OCI-M2 (cell line): ENCODE measurements around the gene ISOC2.
"Not testable (repeated sequence)": the region's sequence is repeated elsewhere in the genome, so short reads cannot be mapped to it uniquely, and the experiment has no call there.

Experiments
- DNase-seq: peaks from one replicate; lab custom pipeline; 2025; ENCODE audit not compliant: unreplicated experiment; lab: John Stamatoyannopoulos, UW

Gene ISOC2

GRCh38 chr19:55461259-55461973 lies at the start of gene ISOC2:
Gene ISOC2, minus strand, starts transcription at chr19:55461642. Its CDS starts 5,156 bp downstream, at chr19:55456486.
- DNase-seq: peak; percentile 97

GRCh38 chr19:55508120-55508519 lies 46.7 kb upstream of the ISOC2 start:
- no peak for DNase-seq

- DNase-seq: no peak
Observed at GRCh38 chr19:55504981-55505380, 43.5 kb upstream of the ISOC2 start.

GRCh38 chr19:55504252-55504603 lies 42.8 kb upstream of the ISOC2 start:
- DNase-seq: no peak

- DNase-seq: peak; percentile 29
Observed at GRCh38 chr19:55503502-55504251, 42.2 kb upstream of the ISOC2 start.

GRCh38 chr19:55503157-55503501 lies 41.7 kb upstream of the ISOC2 start:
- no peak for DNase-seq

GRCh38 chr19:55502197-55502952 lies 40.9 kb upstream of the ISOC2 start:
- DNase-seq: no peak

- DNase-seq: no peak
Observed at GRCh38 chr19:55500368-55500952, 39.0 kb upstream of the ISOC2 start.

GRCh38 chr19:55498246-55498840 lies 36.9 kb upstream of the ISOC2 start:
- DNase-seq: no peak

- DNase-seq: no peak
Observed at GRCh38 chr19:55497763-55498162, 36.3 kb upstream of the ISOC2 start.

- DNase-seq: not testable (repeated sequence)
Observed at GRCh38 chr19:55496820-55497219, 35.4 kb upstream of the ISOC2 start.

- DNase-seq: no peak
Observed at GRCh38 chr19:55495646-55496349, 34.4 kb upstream of the ISOC2 start.

GRCh38 chr19:55494172-55494761 lies 32.8 kb upstream of the ISOC2 start:
- no peak for DNase-seq

GRCh38 chr19:55493645-55494171 lies 32.3 kb upstream of the ISOC2 start:
- DNase-seq: no peak

- DNase-seq: no peak
Observed at GRCh38 chr19:55493052-55493644, 31.7 kb upstream of the ISOC2 start.

- DNase-seq: no peak
Observed at GRCh38 chr19:55492362-55492944, 31.0 kb upstream of the ISOC2 start.

- DNase-seq: no peak
Observed at GRCh38 chr19:55491546-55492360, 30.3 kb upstream of the ISOC2 start.
